A549 (cell line): ENCODE measurements around the gene FBLN1.

Experiments used
- CBX8 ChIP-seq: fragments of 200-600 bp; sonication (generic); IDR thresholded peaks from 2 replicates; pipeline ENCODE4 v1.6.1; 2016
- CEBPB ChIP-seq, 2 experiments: fragments of >200 bp in 1 of 2; sonication (Bioruptor Twin) in 1 of 2; formaldehyde crosslinking in 1 of 2; IDR thresholded peaks; 2 replicates each; pipeline ENCODE4 v1.6.1; 2012 to 2016
- JUN ChIP-seq, 2 experiments: fragments of >200 bp; sonication (Bioruptor Twin); formaldehyde crosslinking; IDR thresholded peaks; 2 replicates in 1 of 2; 3 replicates in 1 of 2; pipeline ENCODE4 v1.6.1; 2016 to 2017
- MAZ ChIP-seq: fragments of 150-350 bp; IDR thresholded peaks from 2 replicates; pipeline ENCODE4 v1.6.1; 2014; ENCODE audit warnings: antibody characterized with exemption, low read depth, low read length, borderline replicate concordance
- POLR2A ChIP-seq: IDR thresholded peaks from 2 replicates; pipeline ENCODE4 v1.6.1; 2012; ENCODE audit warnings: mild to moderate bottlenecking, low read length
- POLR2AphosphoS2 ChIP-seq: conservative IDR thresholded peaks from 2 replicates; pipeline ENCODE4 v1.6.1; 2012; ENCODE audit warnings: low read length, improper control_type of control experiment, inconsistent platforms
- RFX5 ChIP-seq: fragments of 450-650 bp; IDR thresholded peaks from 2 replicates; pipeline ENCODE4 v1.7.1; 2014; ENCODE audit warnings: antibody characterized with exemption, mild to moderate bottlenecking, moderate library complexity
- TF ChIP-seq, protein P1 (sequence below): fragments of >200 bp; sonication (Bioruptor Twin); formaldehyde crosslinking; IDR thresholded peaks from 3 replicates; pipeline ENCODE4 v1.5.1; 2016
- TF ChIP-seq, protein P2 (sequence below): IDR thresholded peaks from 2 replicates; pipeline ENCODE4 v1.6.1; 2012
- TF ChIP-seq, protein P3 (sequence below): IDR thresholded peaks from 2 replicates; pipeline ENCODE4 v1.6.1; 2012; ENCODE audit warnings: low read depth, borderline replicate concordance

DNA sequence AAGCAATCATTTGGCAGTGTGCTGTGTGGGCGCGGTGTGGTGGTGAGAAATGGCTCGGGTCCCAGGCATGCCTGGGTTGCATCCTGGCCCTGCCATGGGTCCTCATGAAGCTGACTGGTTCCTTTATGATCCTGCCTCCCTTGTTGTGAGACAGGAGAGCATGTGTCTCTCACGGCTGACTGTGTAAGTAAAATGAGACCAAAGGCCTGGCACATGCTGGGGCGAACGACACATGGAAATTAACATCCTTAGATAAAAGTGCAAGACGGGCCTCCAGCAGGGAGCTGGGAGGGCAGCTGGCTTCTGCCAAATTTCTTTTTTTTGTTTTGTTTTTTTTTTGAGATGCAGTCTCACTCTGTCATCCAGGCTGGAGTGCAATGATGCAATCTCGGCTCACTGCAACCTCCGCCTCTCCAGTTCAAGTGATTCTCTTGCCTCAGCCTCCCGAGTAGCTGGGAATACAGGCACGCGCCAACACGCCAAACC is 9.4 kb upstream of the FBLN1 start:
- TF ChIP-seq, protein P1, sequence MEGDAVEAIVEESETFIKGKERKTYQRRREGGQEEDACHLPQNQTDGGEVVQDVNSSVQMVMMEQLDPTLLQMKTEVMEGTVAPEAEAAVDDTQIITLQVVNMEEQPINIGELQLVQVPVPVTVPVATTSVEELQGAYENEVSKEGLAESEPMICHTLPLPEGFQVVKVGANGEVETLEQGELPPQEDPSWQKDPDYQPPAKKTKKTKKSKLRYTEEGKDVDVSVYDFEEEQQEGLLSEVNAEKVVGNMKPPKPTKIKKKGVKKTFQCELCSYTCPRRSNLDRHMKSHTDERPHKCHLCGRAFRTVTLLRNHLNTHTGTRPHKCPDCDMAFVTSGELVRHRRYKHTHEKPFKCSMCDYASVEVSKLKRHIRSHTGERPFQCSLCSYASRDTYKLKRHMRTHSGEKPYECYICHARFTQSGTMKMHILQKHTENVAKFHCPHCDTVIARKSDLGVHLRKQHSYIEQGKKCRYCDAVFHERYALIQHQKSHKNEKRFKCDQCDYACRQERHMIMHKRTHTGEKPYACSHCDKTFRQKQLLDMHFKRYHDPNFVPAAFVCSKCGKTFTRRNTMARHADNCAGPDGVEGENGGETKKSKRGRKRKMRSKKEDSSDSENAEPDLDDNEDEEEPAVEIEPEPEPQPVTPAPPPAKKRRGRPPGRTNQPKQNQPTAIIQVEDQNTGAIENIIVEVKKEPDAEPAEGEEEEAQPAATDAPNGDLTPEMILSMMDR, result no peak
- TF ChIP-seq, protein P2, sequence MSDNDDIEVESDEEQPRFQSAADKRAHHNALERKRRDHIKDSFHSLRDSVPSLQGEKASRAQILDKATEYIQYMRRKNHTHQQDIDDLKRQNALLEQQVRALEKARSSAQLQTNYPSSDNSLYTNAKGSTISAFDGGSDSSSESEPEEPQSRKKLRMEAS, result no peak
- TF ChIP-seq, protein P3, sequence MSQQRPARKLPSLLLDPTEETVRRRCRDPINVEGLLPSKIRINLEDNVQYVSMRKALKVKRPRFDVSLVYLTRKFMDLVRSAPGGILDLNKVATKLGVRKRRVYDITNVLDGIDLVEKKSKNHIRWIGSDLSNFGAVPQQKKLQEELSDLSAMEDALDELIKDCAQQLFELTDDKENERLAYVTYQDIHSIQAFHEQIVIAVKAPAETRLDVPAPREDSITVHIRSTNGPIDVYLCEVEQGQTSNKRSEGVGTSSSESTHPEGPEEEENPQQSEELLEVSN, result no peak
- TF ChIP-seq JUN (IDR thresholded peaks at IDR 0.05) (no peak), CEBPB (IDR thresholded peaks at IDR 0.05) (no peak), POLR2A (no peak), CBX8 (no peak), MAZ (no peak), POLR2AphosphoS2 (no peak), RFX5 (no peak)
